ENCODE data around the gene ERO1A.

Gene ERO1A

DNA sequence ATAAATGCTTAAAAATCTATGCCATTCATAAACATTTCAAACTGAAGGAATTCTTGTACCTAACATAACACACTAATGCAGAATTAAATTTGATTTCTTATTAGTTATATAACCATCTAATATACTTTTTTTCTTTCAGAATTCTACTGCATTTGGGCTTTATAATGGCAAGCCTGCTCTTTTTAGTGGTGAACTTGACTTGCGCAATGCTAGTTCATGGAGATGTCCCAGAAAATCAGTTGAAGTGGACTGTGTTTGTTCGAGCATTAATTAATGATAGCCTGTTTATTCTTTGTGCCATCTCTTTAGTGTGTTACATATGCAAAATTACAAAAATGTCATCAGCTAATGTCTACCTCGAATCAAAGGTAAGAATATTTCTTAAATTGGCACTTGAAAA is 95.4 kb downstream of the ERO1A start:
- H2BK12ac ChIP-seq (ENCODE audit: low read length), result no peak overlapping the region
- DNase-seq (ENCODE audit: low spot score), result no peak

DNA sequence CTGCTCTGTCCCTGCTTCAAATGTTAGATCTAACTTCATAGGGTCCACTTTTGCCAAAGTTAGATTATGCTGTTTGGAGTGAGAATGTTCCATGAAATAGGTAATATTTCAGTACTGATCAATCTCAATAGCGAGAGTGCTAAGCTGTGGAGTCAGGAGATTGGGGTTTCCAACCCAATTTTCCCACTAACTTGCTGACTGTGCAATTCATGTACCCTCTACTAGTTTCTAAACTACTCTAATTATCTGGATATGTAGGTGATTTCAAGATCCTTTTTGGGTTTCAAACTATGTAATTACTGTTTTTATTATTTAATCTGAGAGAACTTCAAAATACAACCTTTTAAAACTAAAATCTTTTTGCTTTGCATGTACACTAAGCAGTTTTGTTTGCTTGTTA is 96.8 kb downstream of the ERO1A start:
- no peak overlapping the region for H3K14ac ChIP-seq (ENCODE audit: low read length)
- no peak overlapping the region for H3K4me2 ChIP-seq (ENCODE audit: insufficient read depth, low read length, poor library complexity, severe bottlenecking)
- no peak overlapping the region for H3K27ac ChIP-seq (replicated peaks; ENCODE audit: low read length)
- H3K9ac ChIP-seq (ENCODE audit: low read depth, low read length, poor library complexity), result no peak overlapping the region
- no peak overlapping the region for H2BK15ac ChIP-seq (ENCODE audit: low read length)
- no peak overlapping the region for H3K23ac ChIP-seq (ENCODE audit: low read depth, low read length, poor library complexity)
- no peaks in the 10 kb centered on the region for H3K79me1 ChIP-seq (ENCODE audit: low read depth, low read length)
- H3K4ac ChIP-seq (ENCODE audit: low read length), result no peak overlapping the region
- H3K18ac ChIP-seq (ENCODE audit: low read length), result no peak overlapping the region
- no peak overlapping the region for H2BK12ac ChIP-seq (ENCODE audit: low read length)
- peaks cover 0 to 3% of the 10 kb centered on the region in 2 donors for H3K4me1 ChIP-seq (ENCODE audit: control insufficient read depth in 2 of 2, insufficient read depth in 1 of 2, low read depth in 1 of 2, low read length in 2 of 2)
- no peak overlapping the region for H2AK5ac ChIP-seq (ENCODE audit: low read depth, low read length)
- H4K91ac ChIP-seq (ENCODE audit: low read depth, low read length, poor library complexity), result no peak overlapping the region
- H3K27me3 ChIP-seq (ENCODE audit: control insufficient read depth in 3 of 3, insufficient read depth in 3 of 3, low read depth in 1 of 3, low read length in 3 of 3), result no peaks in the 10 kb centered on the region
- H3K36me3 ChIP-seq (replicated peaks in 1 of 2; ENCODE audit: control insufficient read depth in 2 of 2, insufficient read depth in 2 of 2, low read length in 2 of 2), result no peaks in the 10 kb centered on the region
- H3K4me3 ChIP-seq (ENCODE audit: low read length in 2 of 2), result no peak overlapping the region
- no CpG with 5 or more reads among the region's 1 CpG for WGBS, 2 donors (ENCODE audit: extremely low coverage in 2 of 2, insufficient read length in 2 of 2, insufficient replicate concordance in 1 of 2)
- no peak overlapping the region for H2BK120ac ChIP-seq (ENCODE audit: low read depth, low read length)
- DNase-seq (ENCODE audit: low spot score), result no peak
- no peaks in the 10 kb centered on the region for H3K9me3 ChIP-seq (replicated peaks in 1 of 2; ENCODE audit: control insufficient read depth in 2 of 2, insufficient read depth in 1 of 2, low read depth in 1 of 2, low read length in 2 of 2)
- no peak overlapping the region for H2AFZ ChIP-seq (ENCODE audit: low read length)
- no peak overlapping the region for H2BK5ac ChIP-seq (ENCODE audit: low read length)
- no peak overlapping the region for H4K8ac ChIP-seq (ENCODE audit: low read depth, low read length)

More for the DNA sequence above, 95.4 kb downstream of the ERO1A start:
- H3K9me3 ChIP-seq (replicated peaks in 1 of 2; ENCODE audit: control insufficient read depth in 2 of 2, insufficient read depth in 1 of 2, low read depth in 1 of 2, low read length in 2 of 2), result peaks cover 2 to 4% of the 10 kb centered on the region in 2 donors
- no peak overlapping the region for H3K23ac ChIP-seq (ENCODE audit: low read depth, low read length, poor library complexity)
- H4K91ac ChIP-seq (ENCODE audit: low read depth, low read length, poor library complexity), result no peak overlapping the region
- H3K9ac ChIP-seq (ENCODE audit: low read depth, low read length, poor library complexity), result no peak overlapping the region
- no peak overlapping the region for H2BK15ac ChIP-seq (ENCODE audit: low read length)
- no CpG with 5 or more reads among the region's 3 CpGs for WGBS, 2 donors (ENCODE audit: extremely low coverage in 2 of 2, insufficient read length in 2 of 2, insufficient replicate concordance in 1 of 2)
- H3K27me3 ChIP-seq (ENCODE audit: control insufficient read depth in 3 of 3, insufficient read depth in 3 of 3, low read depth in 1 of 3, low read length in 3 of 3), result no peaks in the 10 kb centered on the region
- H2AFZ ChIP-seq (ENCODE audit: low read length), result no peak overlapping the region
- H3K4me2 ChIP-seq (ENCODE audit: insufficient read depth, low read length, poor library complexity, severe bottlenecking), result no peak overlapping the region
- no peak overlapping the region for H4K8ac ChIP-seq (ENCODE audit: low read depth, low read length)
- H3K4me3 ChIP-seq (ENCODE audit: low read length in 2 of 2), result no peak overlapping the region
- H3K18ac ChIP-seq (ENCODE audit: low read length), result no peak overlapping the region
- no peak overlapping the region for H3K27ac ChIP-seq (replicated peaks; ENCODE audit: low read length)
- peaks cover 0 to 3% of the 10 kb centered on the region in 2 donors for H3K4me1 ChIP-seq (ENCODE audit: control insufficient read depth in 2 of 2, insufficient read depth in 1 of 2, low read depth in 1 of 2, low read length in 2 of 2)
- no peak overlapping the region for H2AK5ac ChIP-seq (ENCODE audit: low read depth, low read length)
- no peak overlapping the region for H2BK5ac ChIP-seq (ENCODE audit: low read length)
- H3K79me1 ChIP-seq (ENCODE audit: low read depth, low read length), result no peaks in the 10 kb centered on the region
- no peak overlapping the region for H3K4ac ChIP-seq (ENCODE audit: low read length)
- H3K36me3 ChIP-seq (replicated peaks in 1 of 2; ENCODE audit: control insufficient read depth in 2 of 2, insufficient read depth in 2 of 2, low read length in 2 of 2), result no peaks in the 10 kb centered on the region
- no peak overlapping the region for H2BK120ac ChIP-seq (ENCODE audit: low read depth, low read length)
- H3K14ac ChIP-seq (ENCODE audit: low read length), result no peak overlapping the region

DNA sequence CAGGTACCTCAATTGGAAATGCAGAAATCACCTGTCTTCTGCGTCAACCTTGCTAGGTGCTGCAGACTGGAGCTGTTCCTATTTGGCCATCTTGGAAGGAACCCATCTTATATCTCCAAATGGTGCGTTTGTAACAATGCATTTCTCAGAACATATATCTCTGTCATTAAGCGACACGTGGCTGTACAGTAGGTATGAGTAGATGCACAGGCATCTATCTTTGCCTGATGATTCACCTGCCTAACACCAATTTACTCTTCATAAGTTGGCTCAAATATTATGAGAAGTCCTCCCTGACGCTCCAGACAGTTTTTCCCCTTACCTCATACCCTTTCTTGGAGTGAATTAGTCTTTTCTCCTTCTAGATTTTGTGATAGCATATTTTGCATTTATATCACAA is 98.5 kb downstream of the ERO1A start:
- no CpG with 5 or more reads among the region's 5 CpGs for WGBS, 2 donors (ENCODE audit: extremely low coverage in 2 of 2, insufficient read length in 2 of 2, insufficient replicate concordance in 1 of 2)
- Histone ChIP-seq H2BK120ac (ENCODE audit: low read depth, low read length) (no peak overlapping the region), H3K36me3 (replicated peaks in 1 of 2; ENCODE audit: control insufficient read depth in 2 of 2, insufficient read depth in 2 of 2, low read length in 2 of 2) (no peaks in the 10 kb centered on the region), H2AK5ac (ENCODE audit: low read depth, low read length) (no peak overlapping the region), H2AFZ (ENCODE audit: low read length) (no peak overlapping the region), H3K9ac (ENCODE audit: low read depth, low read length, poor library complexity) (no peak overlapping the region), H3K14ac (ENCODE audit: low read length) (no peak overlapping the region), H3K9me3 (replicated peaks in 1 of 2; ENCODE audit: control insufficient read depth in 2 of 2, insufficient read depth in 1 of 2, low read depth in 1 of 2, low read length in 2 of 2) (no peaks in the 10 kb centered on the region), H4K8ac (ENCODE audit: low read depth, low read length) (no peak overlapping the region), H3K4me2 (ENCODE audit: insufficient read depth, low read length, poor library complexity, severe bottlenecking) (no peak overlapping the region), H3K4me3 (ENCODE audit: low read length in 2 of 2) (no peak overlapping the region), H3K79me1 (ENCODE audit: low read depth, low read length) (no peaks in the 10 kb centered on the region), H3K27me3 (ENCODE audit: control insufficient read depth in 3 of 3, insufficient read depth in 3 of 3, low read depth in 1 of 3, low read length in 3 of 3) (no peaks in the 10 kb centered on the region), H3K27ac (replicated peaks; ENCODE audit: low read length) (no peak overlapping the region), H4K91ac (ENCODE audit: low read depth, low read length, poor library complexity) (no peak overlapping the region), H3K23ac (ENCODE audit: low read depth, low read length, poor library complexity) (no peak overlapping the region), H3K18ac (ENCODE audit: low read length) (no peak overlapping the region), H2BK15ac (ENCODE audit: low read length) (no peak overlapping the region), H3K4me1 (ENCODE audit: control insufficient read depth in 2 of 2, insufficient read depth in 1 of 2, low read depth in 1 of 2, low read length in 2 of 2) (peaks cover 0 to 3% of the 10 kb centered on the region in 2 donors), H2BK12ac (ENCODE audit: low read length) (no peak overlapping the region), H2BK5ac (ENCODE audit: low read length) (no peak overlapping the region), H3K4ac (ENCODE audit: low read length) (no peak overlapping the region)
- no peak for DNase-seq (ENCODE audit: low spot score)

- Histone ChIP-seq H3K23ac (ENCODE audit: low read depth, low read length, poor library complexity) (no peak overlapping the region), H3K36me3 (replicated peaks in 1 of 2; ENCODE audit: control insufficient read depth in 2 of 2, insufficient read depth in 2 of 2, low read length in 2 of 2) (no peaks in the 10 kb centered on the region), H2BK12ac (ENCODE audit: low read length) (no peak overlapping the region), H3K9me3 (replicated peaks in 1 of 2; ENCODE audit: control insufficient read depth in 2 of 2, insufficient read depth in 1 of 2, low read depth in 1 of 2, low read length in 2 of 2) (no peaks in the 10 kb centered on the region), H3K27me3 (ENCODE audit: control insufficient read depth in 3 of 3, insufficient read depth in 3 of 3, low read depth in 1 of 3, low read length in 3 of 3) (no peaks in the 10 kb centered on the region), H4K8ac (ENCODE audit: low read depth, low read length) (no peak overlapping the region), H2AK5ac (ENCODE audit: low read depth, low read length) (no peak overlapping the region), H2BK5ac (ENCODE audit: low read length) (no peak overlapping the region), H3K4ac (ENCODE audit: low read length) (no peak overlapping the region), H3K14ac (ENCODE audit: low read length) (no peak overlapping the region), H2BK15ac (ENCODE audit: low read length) (no peak overlapping the region), H3K4me3 (ENCODE audit: low read length in 2 of 2) (no peak overlapping the region), H3K4me2 (ENCODE audit: insufficient read depth, low read length, poor library complexity, severe bottlenecking) (no peak overlapping the region), H2BK120ac (ENCODE audit: low read depth, low read length) (no peak overlapping the region), H3K79me1 (ENCODE audit: low read depth, low read length) (no peaks in the 10 kb centered on the region), H3K27ac (replicated peaks; ENCODE audit: low read length) (no peak overlapping the region), H2AFZ (ENCODE audit: low read length) (no peak overlapping the region), H4K91ac (ENCODE audit: low read depth, low read length, poor library complexity) (no peak overlapping the region), H3K18ac (ENCODE audit: low read length) (no peak overlapping the region), H3K4me1 (ENCODE audit: control insufficient read depth in 2 of 2, insufficient read depth in 1 of 2, low read depth in 1 of 2, low read length in 2 of 2) (peaks cover 0 to 3% of the 10 kb centered on the region in 2 donors), H3K9ac (ENCODE audit: low read depth, low read length, poor library complexity) (no peak overlapping the region)
- WGBS, 2 donors (ENCODE audit: extremely low coverage in 2 of 2, insufficient read length in 2 of 2, insufficient replicate concordance in 1 of 2), result no CpG with 5 or more reads among the region's 10 CpGs
- no peak for DNase-seq (ENCODE audit: low spot score)
Observed at GRCh38 chr14:52596320-52596719, 99.0 kb downstream of the ERO1A start.

Data from neuronal stem cell (in vitro differentiated cells).